Right ventricle myocardium superior (tissue), 1 donor: ENCODE measurements around the gene NMRK2. TPM values are rescaled to one million over a fixed set of nuclear protein-coding genes. Genes with fewer than 3 reads are reported as not detected.
"Not testable (repeated sequence)": the region's sequence is repeated elsewhere in the genome, so short reads cannot be mapped to it uniquely, and the experiment has no call there.

Source experiments
- ATAC-seq: fragments of 200-7000 bp; cut with Tn5 transposase; one replicate; pipeline ENCODE4 v1.9.1; 2020; ENCODE audit warnings: mild to moderate bottlenecking; ENCODE audit not compliant: poor library complexity
- DNase-seq: peaks from one replicate; pipeline ENCODE4 v3.0.0-alpha.2; 2020
- intact Hi-C: fragments of 100-400 bp; cut with DNase I; formaldehyde crosslinking; loops from one replicate; pipeline ENCODE4 v1.11.2; 2022
- total RNA-seq: library from RNA; stranded (reverse); fragmentation: NEBNext Ultra II Directional; extraction: Animal tissue kit (Norgen Biotek cat#: 25700); gene quantifications from one replicate; pipeline ENCODE4 v1.2.1, GENCODE V29; 2021
- donor health status: DM: no; HTN: yes; CAD: no; lungs with severe emphysema.

The NMRK2 gene
- total RNA-seq, 1 donor from 2014 or later = 589 TPM

- no peak for DNase-seq
- ATAC-seq = no peak
- intact Hi-C loops = no loop called here
Measured at GRCh38 chr19:3923912-3924311, 9.0 kb upstream of the NMRK2 start.

- intact Hi-C loops = no loop called here
- DNase-seq (peak; percentile 86), ATAC-seq (peak; percentile 56)
Measured at GRCh38 chr19:3931041-3931440, 1.8 kb upstream of the NMRK2 start.

DNA sequence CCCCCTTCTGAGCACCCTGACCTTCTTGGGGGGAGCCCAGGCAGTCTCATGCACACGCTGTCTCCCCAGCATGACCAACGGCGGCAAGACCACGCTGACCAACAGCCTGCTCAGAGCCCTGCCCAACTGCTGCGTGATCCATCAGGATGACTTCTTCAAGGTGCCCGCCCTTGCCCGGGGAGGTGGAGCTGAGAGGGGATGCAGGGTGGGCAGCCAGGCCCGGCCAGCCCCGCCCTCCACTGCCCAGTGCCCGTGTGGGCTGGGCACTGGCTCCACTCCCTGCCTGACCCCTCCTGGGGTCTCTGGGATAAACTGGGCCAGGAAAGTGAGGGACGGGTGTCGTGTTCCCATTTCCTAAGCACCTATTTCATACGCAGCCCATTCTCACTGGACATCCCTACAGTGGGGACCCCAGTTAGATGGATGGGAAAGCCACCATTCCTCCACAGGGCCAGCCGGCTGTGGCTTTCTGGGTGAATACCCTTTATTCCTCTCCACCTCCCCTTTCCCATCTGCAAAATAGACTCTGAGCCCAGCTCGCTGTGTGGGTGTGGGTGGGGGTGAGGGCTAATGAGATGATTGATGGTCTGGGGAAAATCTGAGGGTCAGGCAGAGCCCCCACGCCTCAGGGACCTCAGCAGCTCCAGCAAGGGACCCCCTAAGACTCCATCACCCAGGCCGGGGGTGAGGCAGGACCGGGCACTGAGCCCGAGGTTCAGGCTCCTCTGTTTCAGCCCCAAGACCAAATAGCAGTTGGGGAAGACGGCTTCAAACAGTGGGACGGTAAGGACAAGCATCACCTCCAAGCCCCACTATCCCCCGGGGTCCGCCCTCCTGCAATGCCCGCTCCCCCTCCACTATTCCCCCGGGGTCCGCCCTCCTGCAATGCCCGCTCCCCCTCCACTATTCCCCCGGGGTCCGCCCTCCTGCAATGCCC, 3.9 kb downstream of the NMRK2 start:
- intact Hi-C loops = no loop called here
- no peak for DNase-seq
- ATAC-seq = peak; percentile 1

GRCh38 chr19:3938300-3938950, 5.6 kb downstream of the NMRK2 start:
- ATAC-seq, DNase-seq, intact Hi-C loops: not testable (repeated sequence)

- DNase-seq (peak; percentile 64), ATAC-seq (peak; percentile 71)
- intact Hi-C loops = no loop called here
Measured at GRCh38 chr19:3942790-3943409, 10.0 kb downstream of the NMRK2 start.

GRCh38 chr19:3944018-3944721, 11.3 kb downstream of the NMRK2 start:
- DNase-seq (no peak), ATAC-seq (no peak)
- intact Hi-C loops = no loop called here

- intact Hi-C loops = no loop called here
- ATAC-seq = no peak
Measured at GRCh38 chr19:3945838-3946237, 13.0 kb downstream of the NMRK2 start.

DNA sequence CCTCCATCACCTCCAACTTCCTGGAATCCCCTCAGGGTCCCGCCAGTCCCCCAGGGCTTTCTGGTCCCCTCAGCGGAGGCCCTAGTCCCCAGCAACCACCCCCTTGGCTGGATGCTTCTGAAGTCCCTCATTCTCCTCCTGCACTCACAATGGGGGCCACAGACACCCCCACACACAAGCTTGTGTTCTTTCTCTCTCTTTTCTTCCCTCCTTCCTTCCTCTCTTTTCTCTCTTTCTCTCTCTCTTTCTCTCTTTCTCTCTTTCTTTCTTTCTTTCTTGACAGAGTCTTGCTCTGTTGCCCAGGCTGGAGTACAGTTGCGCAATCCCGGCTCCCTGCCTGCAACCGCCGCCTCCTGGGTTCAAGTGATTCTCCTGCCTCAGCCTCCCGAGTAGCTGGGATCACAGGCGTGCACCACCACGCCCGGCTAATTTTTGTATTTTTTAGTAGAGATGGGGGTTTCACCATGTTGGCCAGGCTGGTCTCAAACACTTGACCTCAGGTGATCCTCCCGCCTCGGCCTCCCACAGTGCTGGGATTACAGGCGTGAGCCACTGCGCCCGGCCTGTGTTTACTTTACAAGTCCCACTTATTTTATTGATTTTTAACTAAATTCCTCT, 14.6 kb downstream of the NMRK2 start:
- DNase-seq, intact Hi-C loops, ATAC-seq: not testable (repeated sequence)

More at GRCh38 chr19:3945838-3946237, 13.0 kb downstream of the NMRK2 start:
- DNase-seq = no peak

DNA sequence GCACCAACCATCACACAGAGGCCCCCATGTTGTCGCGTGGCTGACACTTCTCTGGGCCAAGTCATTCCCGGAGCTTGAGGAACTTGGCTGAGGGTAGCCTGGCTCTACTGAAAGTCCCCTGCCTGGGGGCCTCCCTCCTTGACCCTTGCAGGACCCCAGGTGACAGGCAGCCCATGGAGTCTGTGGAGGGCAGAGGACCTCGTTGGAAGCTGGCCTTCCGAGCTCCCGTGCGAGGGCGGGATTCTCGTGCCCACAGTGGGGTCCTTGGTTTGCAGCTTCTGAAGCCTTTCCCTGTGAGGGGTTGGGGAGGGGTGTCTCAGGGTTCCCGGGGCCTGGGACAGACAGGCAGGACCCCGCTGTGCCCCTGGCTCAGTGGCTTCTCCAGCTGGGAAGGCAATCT, 16.4 kb downstream of the NMRK2 start:
- ATAC-seq (no peak), DNase-seq (no peak)
- intact Hi-C loops = no loop called here

GRCh38 chr19:3949997-3950859, 17.4 kb downstream of the NMRK2 start:
- DNase-seq = no peak
- ATAC-seq = peak; percentile 10
- intact Hi-C loops = no loop called here

DNA sequence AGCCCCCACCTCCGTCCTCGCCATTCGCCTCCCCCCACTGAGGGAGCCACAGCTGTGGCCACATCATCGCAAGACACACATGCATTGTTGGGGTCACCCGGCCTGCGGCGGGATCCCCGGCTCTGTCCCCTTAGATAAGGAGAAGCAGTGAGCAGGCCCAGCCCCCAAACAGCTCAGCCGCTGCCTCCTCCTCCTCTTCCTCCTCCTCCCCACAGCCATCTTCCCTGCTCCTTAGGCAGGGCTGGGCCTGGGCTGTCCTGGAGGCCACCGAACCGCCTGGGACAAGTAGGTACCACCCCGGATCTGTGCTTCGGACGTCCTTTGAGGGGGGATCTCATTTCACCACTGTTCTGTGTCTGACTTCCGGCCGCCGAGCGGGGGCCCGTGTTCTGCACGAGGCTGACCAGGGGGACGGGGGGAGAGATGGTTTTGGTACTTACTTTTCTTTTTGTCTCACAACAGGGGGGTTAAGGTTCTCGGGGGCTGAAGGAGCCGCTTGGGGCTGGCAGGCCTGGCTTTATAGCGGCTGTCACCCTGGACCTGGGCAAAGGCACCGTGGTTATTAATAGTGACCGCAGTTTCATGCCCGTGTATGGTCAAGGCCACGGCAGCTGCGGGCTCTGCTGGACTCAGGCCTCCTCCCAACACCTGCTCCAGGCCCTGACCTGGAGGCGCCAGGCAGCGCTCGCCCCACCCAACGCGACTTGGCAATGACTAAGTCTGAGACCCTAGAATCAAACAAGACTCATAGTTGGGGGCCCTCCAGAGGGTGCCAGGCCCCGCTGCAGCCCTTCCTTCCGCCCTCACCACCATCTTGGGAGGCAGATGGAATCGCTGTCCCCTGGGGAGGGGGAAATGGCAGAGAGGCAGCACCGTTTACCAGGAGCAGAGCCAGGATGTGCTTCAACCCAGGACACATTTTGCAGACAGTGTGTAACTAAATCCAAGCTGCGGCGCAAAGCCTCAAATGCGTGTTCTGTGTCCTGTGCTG, 18.3 kb downstream of the NMRK2 start:
- peak; percentile 71 for ATAC-seq
- peak; percentile 78 for DNase-seq
- intact Hi-C loops = no loop called here

DNA sequence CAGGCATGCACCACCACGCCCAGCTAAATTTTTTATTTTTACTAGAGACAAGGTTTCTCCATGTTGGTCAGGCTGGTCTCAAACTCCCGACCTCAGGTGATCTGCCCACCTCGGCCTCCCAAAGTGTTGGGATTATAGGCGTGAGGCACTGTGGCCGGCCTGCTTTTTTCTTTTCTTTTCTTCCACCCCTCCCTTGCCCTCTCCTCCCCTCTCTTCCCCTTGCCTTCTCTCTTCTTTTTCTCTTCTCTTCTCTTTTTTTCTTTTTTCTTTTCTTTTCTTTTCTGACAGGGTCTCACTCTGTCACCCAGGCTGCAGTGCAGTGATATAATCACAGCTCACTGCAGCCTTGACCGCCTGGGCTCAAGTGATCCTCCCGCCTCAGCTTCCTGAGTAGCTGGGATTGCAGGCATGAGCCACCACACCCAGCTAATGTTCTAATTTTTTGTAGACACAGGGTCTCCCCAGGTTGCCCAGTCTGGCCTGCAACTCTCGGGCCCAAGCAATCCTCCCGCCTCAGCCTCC, 19.9 kb downstream of the NMRK2 start:
- DNase-seq, ATAC-seq, intact Hi-C loops: not testable (repeated sequence)

GRCh38 chr19:3954107-3954506, 21.2 kb downstream of the NMRK2 start:
- DNase-seq = peak; percentile 70
- ATAC-seq = peak; percentile 45

DNA sequence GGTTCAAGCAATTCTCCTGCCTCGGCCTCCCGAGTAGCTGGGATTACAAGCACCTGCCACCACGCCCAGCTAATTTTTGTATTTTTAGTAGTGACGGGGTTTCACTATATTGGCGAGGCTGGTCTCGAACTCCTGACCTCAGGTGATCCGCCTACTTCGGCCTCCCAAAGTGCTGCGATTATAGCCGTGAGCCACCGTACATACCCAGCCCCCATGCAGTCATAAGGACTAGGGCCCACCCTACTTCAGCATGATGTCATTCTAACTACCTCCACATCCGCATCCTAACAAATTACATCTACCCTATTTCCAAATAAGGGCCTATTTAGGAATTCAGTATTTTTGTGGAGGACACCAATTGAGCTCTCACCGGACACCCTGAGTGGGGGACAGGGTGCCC, 22.4 kb downstream of the NMRK2 start:
- ATAC-seq, intact Hi-C loops: not testable (repeated sequence)

More at GRCh38 chr19:3954107-3954506, 21.2 kb downstream of the NMRK2 start:
- intact Hi-C loops = no loop called here

GRCh38 chr19:3955688-3956087, 22.8 kb downstream of the NMRK2 start:
- ATAC-seq = no peak
- DNase-seq = no peak
- intact Hi-C loops = no loop called here

More for the DNA sequence above, 22.4 kb downstream of the NMRK2 start:
- not testable (repeated sequence) for DNase-seq
